Mesothelial cell of epicardium (in vitro differentiated cells): Measurements from ENCODE around the gene CAPN14. TPM values are rescaled to one million over a fixed set of nuclear protein-coding genes. Genes with fewer than 3 reads are reported as not detected.
A peak's percentile ranks its signal among the peaks of the same experiment; 100 is the strongest.

ENCODE experiments used
- DNase-seq, 2 experiments: peaks; one replicate each; pipeline ENCODE4 v3.0.0; 2021; ENCODE audit warnings: low spot score in 2 of 2; ENCODE audit not compliant: unreplicated experiment in 2 of 2
- H3K27ac Mint-ChIP-seq: 2 replicates; pipeline ENCODE4 v1.8.0; 2021; ENCODE audit warnings: mixed read lengths
- H3K27me3 Mint-ChIP-seq: 2 replicates; pipeline ENCODE4 v1.8.0; 2021; ENCODE audit warnings: low read depth, mixed read lengths
- H3K36me3 Mint-ChIP-seq: 2 replicates; pipeline ENCODE4 v1.8.0; 2021; ENCODE audit warnings: mixed read lengths
- H3K4me1 Mint-ChIP-seq: 2 replicates; pipeline ENCODE4 v1.8.0; 2021; ENCODE audit warnings: mixed read lengths
- H3K4me3 Mint-ChIP-seq: 2 replicates; pipeline ENCODE4 v1.8.0; 2021; ENCODE audit warnings: mild to moderate bottlenecking, moderate library complexity, mixed read lengths
- H3K9me3 Mint-ChIP-seq: 2 replicates; pipeline ENCODE4 v1.8.0; 2021; ENCODE audit warnings: mixed read lengths
- total RNA-seq: library from RNA; stranded (reverse); gene quantifications from 3 replicates; pipeline ENCODE4 v1.2.1, GENCODE V29; 2021
- TF ChIP-seq, protein P1 (sequence below): fragments of 200-600 bp; sonication (generic); IDR thresholded peaks from one replicate; pipeline ENCODE4 v1.5.0; 2021; ENCODE audit warnings: antibody characterized with exemption; ENCODE audit not compliant: unreplicated experiment

The CAPN14 gene
- total RNA-seq, 1 donor from 2014 or later, result 0.54 TPM

DNA sequence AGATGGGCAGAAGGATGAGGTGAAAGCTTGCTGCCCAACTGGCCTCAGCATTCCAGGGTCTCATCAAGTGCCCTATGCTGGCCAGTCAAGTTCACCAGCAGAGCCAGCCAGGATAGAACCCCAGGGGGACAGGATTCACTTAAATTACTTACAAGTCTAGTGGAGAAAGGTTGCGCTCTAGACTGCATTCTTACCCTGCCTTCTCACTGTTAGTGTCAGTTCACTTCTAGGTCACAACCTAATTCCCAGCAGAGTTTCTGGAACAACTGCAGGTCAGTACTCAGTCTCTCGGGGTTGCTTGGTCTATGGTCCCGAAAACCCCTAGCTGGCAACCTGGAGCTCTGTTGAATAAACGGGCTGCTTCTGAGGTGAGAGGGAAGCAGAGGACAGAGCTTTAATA is 46.2 kb downstream of the CAPN14 start:
- Mint-ChIP-seq H3K27ac (no peak overlapping the region), H3K9me3 (no peaks in the 10 kb centered on the region), H3K27me3 (peaks cover 33% of the 10 kb centered on the region), H3K4me1 (no peaks in the 10 kb centered on the region), H3K4me3 (no peak overlapping the region), H3K36me3 (no peaks in the 10 kb centered on the region)
- no peak for DNase-seq
- TF ChIP-seq, protein P1, sequence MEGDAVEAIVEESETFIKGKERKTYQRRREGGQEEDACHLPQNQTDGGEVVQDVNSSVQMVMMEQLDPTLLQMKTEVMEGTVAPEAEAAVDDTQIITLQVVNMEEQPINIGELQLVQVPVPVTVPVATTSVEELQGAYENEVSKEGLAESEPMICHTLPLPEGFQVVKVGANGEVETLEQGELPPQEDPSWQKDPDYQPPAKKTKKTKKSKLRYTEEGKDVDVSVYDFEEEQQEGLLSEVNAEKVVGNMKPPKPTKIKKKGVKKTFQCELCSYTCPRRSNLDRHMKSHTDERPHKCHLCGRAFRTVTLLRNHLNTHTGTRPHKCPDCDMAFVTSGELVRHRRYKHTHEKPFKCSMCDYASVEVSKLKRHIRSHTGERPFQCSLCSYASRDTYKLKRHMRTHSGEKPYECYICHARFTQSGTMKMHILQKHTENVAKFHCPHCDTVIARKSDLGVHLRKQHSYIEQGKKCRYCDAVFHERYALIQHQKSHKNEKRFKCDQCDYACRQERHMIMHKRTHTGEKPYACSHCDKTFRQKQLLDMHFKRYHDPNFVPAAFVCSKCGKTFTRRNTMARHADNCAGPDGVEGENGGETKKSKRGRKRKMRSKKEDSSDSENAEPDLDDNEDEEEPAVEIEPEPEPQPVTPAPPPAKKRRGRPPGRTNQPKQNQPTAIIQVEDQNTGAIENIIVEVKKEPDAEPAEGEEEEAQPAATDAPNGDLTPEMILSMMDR, result no peak

DNA sequence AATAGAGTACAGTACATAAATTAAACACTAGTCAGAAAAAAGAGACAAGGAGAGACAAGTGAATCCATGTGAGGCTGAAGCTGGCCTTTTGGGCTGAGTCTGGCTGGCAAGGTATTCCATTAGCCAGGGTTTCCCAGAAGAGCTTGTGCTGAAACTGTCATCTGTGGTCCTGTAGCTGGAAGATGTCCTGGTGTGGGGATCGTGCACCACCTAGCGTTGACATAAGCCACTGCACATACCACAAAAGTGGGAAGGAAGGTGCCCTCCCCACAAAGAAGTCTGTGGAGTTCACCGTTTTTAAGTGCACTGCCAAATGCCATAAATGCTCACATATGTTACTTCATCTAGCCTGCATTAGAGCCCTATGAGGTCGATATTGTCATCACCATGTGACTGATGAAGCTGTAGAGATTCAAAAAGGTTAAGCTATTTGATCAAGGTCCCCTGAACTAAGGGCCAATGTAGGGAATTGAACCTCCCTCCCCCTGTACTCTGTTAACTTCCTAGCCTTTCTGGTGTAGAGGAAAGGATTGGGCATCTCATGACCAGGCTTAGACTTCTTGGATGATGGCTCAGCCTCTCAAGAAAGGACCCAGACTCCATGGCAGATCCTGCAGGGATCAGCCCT is 47.1 kb downstream of the CAPN14 start:
- H3K27me3 Mint-ChIP-seq, result peaks cover 37% of the 10 kb centered on the region
- H3K4me1 Mint-ChIP-seq, result no peaks in the 10 kb centered on the region
- peak in 1 of 2 experiments; percentile 67 for DNase-seq
- no peak overlapping the region for H3K27ac Mint-ChIP-seq
- no peak overlapping the region for H3K4me3 Mint-ChIP-seq
- H3K36me3 Mint-ChIP-seq, result no peaks in the 10 kb centered on the region
- TF ChIP-seq, protein P1, result peak; percentile 79
- no peaks in the 10 kb centered on the region for H3K9me3 Mint-ChIP-seq

DNA sequence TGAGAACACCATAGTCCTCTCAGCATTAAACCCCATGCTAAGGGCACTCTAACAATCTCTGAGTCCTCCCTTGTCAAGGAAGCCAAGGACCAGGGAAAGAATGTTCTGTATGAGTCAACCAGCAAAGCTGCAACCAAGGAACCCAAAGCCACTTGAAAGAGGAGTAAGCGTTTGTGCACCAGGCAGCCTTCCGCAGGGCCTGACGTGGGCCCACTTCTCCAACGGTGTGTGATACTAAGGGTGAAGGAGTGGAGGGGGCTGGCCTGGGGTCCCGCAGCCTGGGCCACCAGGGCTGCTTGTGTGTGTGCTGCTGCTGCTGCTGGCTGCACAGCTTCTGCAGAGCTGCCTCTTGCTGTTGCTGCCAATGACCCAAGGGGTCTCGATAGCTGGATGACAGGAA is 49.0 kb downstream of the CAPN14 start:
- H3K4me3 Mint-ChIP-seq, result no peak overlapping the region
- no peaks in the 10 kb centered on the region for H3K4me1 Mint-ChIP-seq
- peaks cover 46% of the 10 kb centered on the region for H3K27me3 Mint-ChIP-seq
- H3K27ac Mint-ChIP-seq, result no peak overlapping the region
- no peaks in the 10 kb centered on the region for H3K9me3 Mint-ChIP-seq
- DNase-seq, result no peak
- H3K36me3 Mint-ChIP-seq, result no peaks in the 10 kb centered on the region
- TF ChIP-seq, protein P1, result no peak

DNA sequence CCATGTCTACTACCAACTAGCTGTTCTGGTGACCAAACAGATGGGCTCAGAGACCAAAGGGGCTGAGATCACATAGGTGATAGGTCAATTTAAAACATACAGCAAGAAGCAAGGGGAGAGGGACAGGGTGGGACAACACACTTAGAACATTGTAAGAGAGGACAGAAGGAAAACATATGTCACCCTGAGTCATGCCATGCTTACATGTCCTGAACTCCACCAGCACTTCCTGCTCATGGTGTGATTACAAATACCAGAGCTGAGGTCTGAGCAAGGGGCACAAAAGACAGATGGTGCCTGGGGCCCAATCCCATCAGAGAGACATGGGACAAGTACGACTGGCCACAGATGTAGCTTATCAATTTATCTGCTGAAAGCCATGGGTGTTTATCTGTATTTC is 50.4 kb downstream of the CAPN14 start:
- peaks cover 41% of the 10 kb centered on the region for H3K27me3 Mint-ChIP-seq
- no peaks in the 10 kb centered on the region for H3K4me1 Mint-ChIP-seq
- no peaks in the 10 kb centered on the region for H3K36me3 Mint-ChIP-seq
- TF ChIP-seq, protein P1, result no peak
- no peaks in the 10 kb centered on the region for H3K9me3 Mint-ChIP-seq
- H3K4me3 Mint-ChIP-seq, result no peak overlapping the region
- no peak overlapping the region for H3K27ac Mint-ChIP-seq
- no peak for DNase-seq

DNA sequence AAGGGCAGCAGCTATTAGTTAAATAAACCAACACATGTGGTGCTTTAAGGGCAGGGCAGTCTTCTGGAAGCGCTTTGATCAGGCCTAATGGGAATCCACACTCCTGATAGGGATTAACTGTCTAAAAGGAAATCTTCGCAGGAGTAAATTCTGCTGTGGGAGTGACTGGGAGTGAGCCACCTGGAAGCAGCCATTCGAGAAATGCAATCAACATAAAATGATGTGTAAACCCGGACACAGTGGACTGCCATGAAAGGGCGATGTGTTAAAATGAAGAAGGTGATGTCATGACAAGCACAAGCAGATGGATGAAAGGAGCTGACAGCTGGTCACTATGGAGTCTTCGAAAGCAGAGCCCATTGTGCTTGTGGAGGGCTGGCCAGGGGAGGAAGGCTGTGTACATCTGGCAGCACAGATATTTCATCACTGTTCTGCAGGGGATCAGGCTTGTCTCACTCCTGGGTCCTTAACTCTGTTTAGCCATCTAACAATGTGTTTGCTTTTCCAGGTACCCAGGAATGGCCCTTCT is 54.2 kb downstream of the CAPN14 start:
- TF ChIP-seq, protein P1, result no peak
- Mint-ChIP-seq H3K36me3 (no peaks in the 10 kb centered on the region), H3K4me1 (no peaks in the 10 kb centered on the region), H3K4me3 (no peak overlapping the region), H3K27me3 (peaks cover 33% of the 10 kb centered on the region), H3K9me3 (no peaks in the 10 kb centered on the region), H3K27ac (no peak overlapping the region)
- no peak for DNase-seq

DNA sequence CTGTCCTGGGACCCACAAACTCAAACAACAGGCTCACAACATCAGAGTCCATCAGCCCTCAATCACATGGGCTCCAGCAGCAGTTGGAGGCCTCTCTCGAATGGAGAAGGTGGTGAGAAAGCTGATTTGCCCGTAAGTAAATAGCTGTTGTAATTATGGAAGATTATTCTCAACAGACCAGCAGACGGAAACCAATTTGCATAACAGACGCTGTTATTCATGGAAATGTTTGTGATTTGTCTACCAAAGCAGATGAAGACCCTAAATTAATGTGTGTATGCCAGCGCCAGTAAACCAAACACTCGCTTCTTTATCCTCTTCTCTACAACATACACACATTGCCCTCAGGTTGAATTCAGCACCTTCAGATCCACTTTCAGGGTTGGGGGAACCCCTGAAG is 55.7 kb downstream of the CAPN14 start:
- Mint-ChIP-seq H3K9me3 (no peaks in the 10 kb centered on the region), H3K27me3 (peaks cover 33% of the 10 kb centered on the region), H3K4me1 (no peaks in the 10 kb centered on the region), H3K36me3 (no peaks in the 10 kb centered on the region), H3K4me3 (no peak overlapping the region), H3K27ac (no peak overlapping the region)
- no peak for DNase-seq
- TF ChIP-seq, protein P1, result no peak
